Neutrophil (primary cell): Measurements from ENCODE around the gene NHLRC2.
A peak's percentile ranks its signal among the peaks of the same experiment; 100 is the strongest.
"Not testable (repeated sequence)": the region's sequence is repeated elsewhere in the genome, so short reads cannot be mapped to it uniquely, and the experiment has no call there.

Experiments used
- H3K27ac ChIP-seq: fragments of 200-600 bp; sonication (generic); 2 replicates; pipeline ENCODE4 v1.5.1; 2016; ENCODE audit warnings: mild to moderate bottlenecking, moderate library complexity
- H3K27me3 ChIP-seq: fragments of 200-600 bp; sonication (generic); 2 replicates; pipeline ENCODE4 v1.6.0; 2016; ENCODE audit warnings: mild to moderate bottlenecking
- H3K36me3 ChIP-seq: fragments of 200-600 bp; sonication (generic); 2 replicates; pipeline ENCODE4 v1.5.1; 2017
- H3K4me1 ChIP-seq, 2 experiments: fragments of 200-600 bp in 1 of 2; sonication (generic) in 1 of 2; 1 replicate in 1 of 2; 2 replicates in 1 of 2; pipeline versions ENCODE4 v1.5.1 to v1.6.1; 2013 to 2016; ENCODE audit warnings: low read depth in 1 of 2, low read length in 1 of 2, mild to moderate bottlenecking in 1 of 2, moderate library complexity in 1 of 2; ENCODE audit not compliant: control insufficient read depth in 1 of 2, insufficient read depth in 1 of 2
- H3K4me3 ChIP-seq, 2 experiments: fragments of 200-600 bp in 1 of 2; sonication (generic) in 1 of 2; 1 replicate in 1 of 2; 2 replicates in 1 of 2; pipeline ENCODE4 v1.5.1; 2013 to 2016; ENCODE audit warnings: low read depth in 1 of 2, low read length in 1 of 2, mild to moderate bottlenecking in 1 of 2, moderate library complexity in 1 of 2
- H3K9me3 ChIP-seq: fragments of 200-600 bp; sonication (generic); 2 replicates; pipeline ENCODE4 v1.5.1; 2016
- TF ChIP-seq, protein P1 (sequence below): fragments of 200-600 bp; sonication (generic); IDR thresholded peaks from 2 replicates; pipeline ENCODE4 v1.5.1; 2016; ENCODE audit warnings: antibody characterized with exemption

Gene NHLRC2

DNA sequence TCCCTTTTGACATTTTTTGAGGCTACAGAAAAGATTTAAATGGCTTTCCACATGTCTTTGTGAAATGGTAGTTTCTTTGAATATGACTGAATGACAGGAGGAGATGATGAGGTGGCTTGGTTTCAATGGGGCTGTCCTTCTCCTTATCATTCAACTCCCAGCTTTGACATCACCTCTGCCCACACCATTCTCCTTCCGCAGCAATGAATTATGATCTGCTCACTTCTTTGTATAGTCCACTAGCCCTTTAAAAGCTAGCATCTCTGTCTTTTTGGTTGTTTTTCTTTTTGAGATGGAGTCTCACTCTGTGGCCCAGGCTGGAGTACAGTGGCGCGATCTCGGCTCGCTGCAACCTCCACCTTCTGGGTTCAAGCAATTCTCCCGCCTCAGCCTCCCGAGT lies 32.3 kb upstream of the NHLRC2 start:
- TF ChIP-seq, protein P1, sequence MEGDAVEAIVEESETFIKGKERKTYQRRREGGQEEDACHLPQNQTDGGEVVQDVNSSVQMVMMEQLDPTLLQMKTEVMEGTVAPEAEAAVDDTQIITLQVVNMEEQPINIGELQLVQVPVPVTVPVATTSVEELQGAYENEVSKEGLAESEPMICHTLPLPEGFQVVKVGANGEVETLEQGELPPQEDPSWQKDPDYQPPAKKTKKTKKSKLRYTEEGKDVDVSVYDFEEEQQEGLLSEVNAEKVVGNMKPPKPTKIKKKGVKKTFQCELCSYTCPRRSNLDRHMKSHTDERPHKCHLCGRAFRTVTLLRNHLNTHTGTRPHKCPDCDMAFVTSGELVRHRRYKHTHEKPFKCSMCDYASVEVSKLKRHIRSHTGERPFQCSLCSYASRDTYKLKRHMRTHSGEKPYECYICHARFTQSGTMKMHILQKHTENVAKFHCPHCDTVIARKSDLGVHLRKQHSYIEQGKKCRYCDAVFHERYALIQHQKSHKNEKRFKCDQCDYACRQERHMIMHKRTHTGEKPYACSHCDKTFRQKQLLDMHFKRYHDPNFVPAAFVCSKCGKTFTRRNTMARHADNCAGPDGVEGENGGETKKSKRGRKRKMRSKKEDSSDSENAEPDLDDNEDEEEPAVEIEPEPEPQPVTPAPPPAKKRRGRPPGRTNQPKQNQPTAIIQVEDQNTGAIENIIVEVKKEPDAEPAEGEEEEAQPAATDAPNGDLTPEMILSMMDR: no peak
- no peak overlapping the region for H3K4me3 ChIP-seq

DNA sequence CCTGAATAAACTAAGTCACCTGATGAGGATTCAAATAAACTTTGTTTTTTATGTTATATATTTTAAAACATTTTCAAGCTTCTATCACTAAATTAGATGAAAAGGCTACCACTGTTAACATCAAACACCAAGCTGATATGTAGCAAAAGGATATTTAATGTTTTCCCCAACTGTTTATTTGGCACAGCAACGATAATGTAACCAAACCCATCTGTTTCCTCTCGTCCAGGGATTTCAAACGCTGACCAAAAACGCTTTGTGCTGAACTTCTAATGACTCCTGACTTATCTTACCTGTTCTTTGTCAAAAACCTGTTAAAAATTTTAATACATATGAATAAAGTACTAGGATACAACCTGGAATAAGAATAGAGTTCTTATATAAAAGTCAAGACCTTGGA lies 31.1 kb upstream of the NHLRC2 start:
- no peak overlapping the region for H3K27ac ChIP-seq
- TF ChIP-seq, protein P1: no peak
- H3K9me3 ChIP-seq: no peaks in the 10 kb centered on the region
- no peaks in the 10 kb centered on the region for H3K36me3 ChIP-seq
- no peak overlapping the region for H3K4me3 ChIP-seq
- no peaks in the 10 kb centered on the region for H3K4me1 ChIP-seq
- no peaks in the 10 kb centered on the region for H3K27me3 ChIP-seq

More for the DNA sequence above, 32.3 kb upstream of the NHLRC2 start:
- Histone ChIP-seq H3K4me1 (no peaks in the 10 kb centered on the region), H3K27me3 (no peaks in the 10 kb centered on the region), H3K36me3 (no peaks in the 10 kb centered on the region), H3K27ac (no peak overlapping the region), H3K9me3 (no peaks in the 10 kb centered on the region)

DNA sequence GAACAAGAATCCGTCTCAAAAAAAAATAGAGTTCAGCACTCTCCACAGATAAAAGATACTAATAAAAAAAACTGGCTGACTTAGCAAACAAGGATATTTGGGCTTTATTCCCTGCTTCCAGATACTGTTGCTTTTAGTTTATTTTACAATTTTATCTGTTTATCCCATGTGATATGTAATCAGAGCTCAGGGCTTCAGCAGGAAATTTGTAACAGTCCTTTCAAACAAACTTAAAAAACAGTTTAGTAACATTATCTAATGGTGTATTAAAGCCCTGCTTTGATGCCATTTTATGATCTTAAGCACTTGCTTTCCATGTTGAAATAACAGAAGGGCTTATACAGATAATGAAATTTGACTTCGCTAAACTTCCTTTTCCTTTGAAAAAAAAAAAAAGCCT lies 28.7 kb upstream of the NHLRC2 start:
- Histone ChIP-seq H3K27me3 (no peaks in the 10 kb centered on the region), H3K27ac (no peak overlapping the region), H3K4me3 (no peak overlapping the region), H3K4me1 (no peaks in the 10 kb centered on the region), H3K36me3 (no peaks in the 10 kb centered on the region), H3K9me3 (no peaks in the 10 kb centered on the region)
- TF ChIP-seq, protein P1: no peak

DNA sequence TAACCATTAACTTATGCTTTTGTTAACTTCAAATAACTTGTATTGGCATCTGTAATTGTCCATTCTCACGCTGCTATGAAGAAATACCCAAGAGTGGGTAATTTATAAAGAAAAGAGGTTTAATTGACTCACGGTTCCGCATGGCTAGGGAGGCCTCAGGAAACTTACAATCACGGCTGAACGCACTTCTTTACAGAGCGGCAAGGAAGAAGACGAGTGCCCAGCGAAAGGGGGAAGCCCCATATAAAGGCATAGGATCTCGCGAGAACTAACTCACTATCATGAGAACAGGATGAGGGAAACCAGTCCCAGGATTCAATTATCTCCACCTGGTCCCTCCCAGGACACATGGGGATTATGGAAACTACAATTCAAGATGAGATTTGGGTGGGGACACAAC lies 25.9 kb upstream of the NHLRC2 start:
- H3K36me3 ChIP-seq, H3K4me3 ChIP-seq, H3K4me1 ChIP-seq, H3K27ac ChIP-seq, H3K9me3 ChIP-seq, H3K27me3 ChIP-seq: not testable (repeated sequence)

DNA sequence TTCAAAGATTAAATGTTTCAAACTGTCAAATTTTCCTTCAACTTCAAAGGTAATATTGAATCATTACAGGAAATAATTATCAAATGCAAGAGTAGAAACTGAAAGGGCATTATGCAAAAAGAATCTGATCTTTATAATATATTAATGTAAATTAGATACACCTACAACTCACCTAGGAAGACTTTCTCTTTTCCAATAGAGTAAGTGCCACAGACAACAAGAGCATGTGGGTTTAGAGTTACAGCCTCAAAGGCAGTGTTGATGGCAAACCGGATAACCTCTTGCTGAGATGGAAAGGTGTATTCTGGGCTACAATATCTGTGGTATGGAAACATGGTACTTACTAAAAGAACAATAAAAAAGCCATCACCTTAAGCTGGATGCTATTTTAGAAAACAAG lies 12.3 kb upstream of the NHLRC2 start:
- TF ChIP-seq, protein P1: no peak
- no peak overlapping the region for H3K4me3 ChIP-seq
- peaks cover 17 to 20% of the 10 kb centered on the region in 2 experiments for H3K4me1 ChIP-seq
- H3K27ac ChIP-seq: no peak overlapping the region
- H3K27me3 ChIP-seq: no peaks in the 10 kb centered on the region
- H3K36me3 ChIP-seq: no peaks in the 10 kb centered on the region
- no peaks in the 10 kb centered on the region for H3K9me3 ChIP-seq

DNA sequence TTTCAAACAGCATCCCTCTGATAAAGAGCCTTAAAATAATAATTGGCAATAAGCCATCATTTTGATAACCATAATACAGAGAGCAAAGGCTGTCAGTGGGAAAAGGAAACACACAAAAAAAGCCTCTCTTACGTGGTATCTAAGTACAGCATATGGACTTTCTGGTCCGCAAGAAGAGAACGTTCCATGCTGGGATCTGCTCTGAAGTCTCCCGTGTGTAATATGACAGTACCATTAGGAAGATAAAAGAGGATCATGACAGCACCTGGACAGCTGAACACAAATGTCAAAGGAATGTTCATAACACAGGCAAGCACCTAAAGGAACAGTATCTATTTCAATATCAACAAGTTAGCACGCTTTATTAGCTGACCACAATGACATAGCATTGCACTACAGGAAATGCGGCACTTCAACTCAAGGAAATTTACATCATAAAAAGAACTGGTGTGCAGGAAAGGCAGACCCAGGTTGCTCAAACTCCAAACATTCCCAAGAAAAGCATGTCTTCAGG lies 10.4 kb upstream of the NHLRC2 start:
- no peaks in the 10 kb centered on the region for H3K9me3 ChIP-seq
- TF ChIP-seq, protein P1: no peak
- peak overlapping the region; percentile 3 to 31 for H3K4me3 ChIP-seq
- peaks cover 23 to 27% of the 10 kb centered on the region in 2 experiments for H3K4me1 ChIP-seq
- no peaks in the 10 kb centered on the region for H3K27me3 ChIP-seq
- H3K36me3 ChIP-seq: no peaks in the 10 kb centered on the region
- H3K27ac ChIP-seq: peak overlapping the region; percentile 74
